A549 (cell line): ENCODE results near the gene FAM3B. TPM values are rescaled to one million over a fixed set of nuclear protein-coding genes. Genes with fewer than 3 reads are reported as not detected.
A peak's percentile ranks its signal among the peaks of the same experiment; 100 is the strongest.

ENCODE experiments used
- ATAC-seq, 2 experiments: fragments of 200-7000 bp in 1 of 2; fragments of >200 bp in 1 of 2; cut with Nextera tagmentation in 1 of 2; cut with Tn5 transposase in 1 of 2; 3 replicates each; pipeline versions ENCODE4 v1.8.0 to v1.9.1; 2018 to 2020; ENCODE audit warnings: mild to moderate bottlenecking in 1 of 2, moderate library complexity in 1 of 2
- CTCF ChIA-PET: fragments of 300-600 bp; sonication (Branson Sonifier 250); formaldehyde crosslinking; extraction: SDS; loops from one replicate; lab custom pipeline; 2021; ENCODE audit warnings: antibody characterized with exemption, inconsistent platforms; lab: Yijun Ruan, JAX
- POLR2A ChIA-PET: fragments of 350-600 bp; formaldehyde crosslinking; extraction: SDS; loops from one replicate; lab custom pipeline; 2021; ENCODE audit warnings: antibody characterized with exemption, inconsistent platforms; lab: Yijun Ruan, JAX
- DNase-seq, 2 experiments: peaks; one replicate each; pipeline versions ENCODE4 v3.0.0 to v3.0.0-alpha.2; 2011 to 2016; ENCODE audit warnings: low read depth in 1 of 2, low spot score in 1 of 2
- FAIRE-seq: peaks from 2 replicates; lab custom pipeline; 2011; peaks lifted over from hg19 to GRCh38; lab: Jason Lieb, UNC
- H3K27ac ChIP-seq, 2 experiments: fragments of >200 bp; sonication (Bioruptor Twin); formaldehyde crosslinking; 3 replicates each; pipeline ENCODE4 v1.5.1; 2016 to 2017
- H3K4me1 ChIP-seq: fragments of >200 bp; sonication (Bioruptor Twin); formaldehyde crosslinking; 3 replicates; pipeline ENCODE4 v1.6.1; 2016
- H3K4me2 ChIP-seq: fragments of >200 bp; sonication (Bioruptor Twin); formaldehyde crosslinking; 3 replicates; pipeline ENCODE4 v1.6.1; 2016
- H3K4me3 ChIP-seq: fragments of >200 bp; sonication (Bioruptor Twin); formaldehyde crosslinking; 3 replicates; pipeline ENCODE4 v1.5.1; 2016
- H3K9me3 ChIP-seq: fragments of >200 bp; sonication (Bioruptor Twin); formaldehyde crosslinking; 3 replicates; pipeline ENCODE4 v1.6.1; 2016
- CBX2 ChIP-seq: fragments of 200-600 bp; sonication (generic); IDR thresholded peaks from 2 replicates; pipeline ENCODE4 v1.6.1; 2016; ENCODE audit warnings: low read depth, mild to moderate bottlenecking, borderline replicate concordance
- CBX8 ChIP-seq: fragments of 200-600 bp; sonication (generic); IDR thresholded peaks from 2 replicates; pipeline ENCODE4 v1.6.1; 2016
- CEBPB ChIP-seq, 2 experiments: fragments of >200 bp in 1 of 2; sonication (Bioruptor Twin) in 1 of 2; formaldehyde crosslinking in 1 of 2; IDR thresholded peaks; 2 replicates each; pipeline ENCODE4 v1.6.1; 2012 to 2016
- CHD4 ChIP-seq: fragments of 200-600 bp; sonication (generic); IDR thresholded peaks from 2 replicates; pipeline ENCODE4 v1.6.1; 2016; ENCODE audit warnings: antibody characterized with exemption, mild to moderate bottlenecking, borderline replicate concordance
- EHF ChIP-seq: fragments of 250-450 bp; sonication (Bioruptor Pico); IDR thresholded peaks from 2 replicates; pipeline ENCODE4 v1.5.0; 2020; ENCODE audit warnings: mild to moderate bottlenecking
- ESRRA ChIP-seq: fragments of 150-350 bp; IDR thresholded peaks from 2 replicates; pipeline ENCODE4 v1.6.1; 2014; ENCODE audit warnings: mild to moderate bottlenecking, low read length, borderline replicate concordance
- FOSL2 ChIP-seq, 2 experiments: fragments of 450-650 bp in 1 of 2; fragments of >200 bp in 1 of 2; sonication (Bioruptor Twin) in 1 of 2; formaldehyde crosslinking; IDR thresholded peaks; 2 replicates each; pipeline versions ENCODE4 v1.5.0 to v1.6.1; 2016 to 2020; ENCODE audit warnings: mild to moderate bottlenecking in 1 of 2, moderate library complexity in 1 of 2
- GATA3 ChIP-seq: IDR thresholded peaks from 2 replicates; pipeline ENCODE4 v1.6.1; 2012; ENCODE audit warnings: borderline replicate concordance
- HDAC2 ChIP-seq: fragments of 200-600 bp; sonication (generic); IDR thresholded peaks from 2 replicates; pipeline ENCODE4 v1.6.1; 2016
- HOXA7 ChIP-seq: fragments of 250-450 bp; sonication (Bioruptor Pico); IDR thresholded peaks from 2 replicates; pipeline ENCODE4 v1.5.0; 2020; ENCODE audit warnings: mild to moderate bottlenecking, moderate library complexity
- HOXB5 ChIP-seq: fragments of 250-450 bp; sonication (Bioruptor Pico); IDR thresholded peaks from 2 replicates; pipeline ENCODE4 v1.5.0; 2020; ENCODE audit warnings: mild to moderate bottlenecking, moderate library complexity
- JUN ChIP-seq, 2 experiments: fragments of >200 bp; sonication (Bioruptor Twin); formaldehyde crosslinking; IDR thresholded peaks; 2 replicates in 1 of 2; 3 replicates in 1 of 2; pipeline ENCODE4 v1.6.1; 2016 to 2017
- KDM1A ChIP-seq: fragments of 200-600 bp; sonication (generic); IDR thresholded peaks from 2 replicates; pipeline ENCODE4 v1.6.1; 2016; ENCODE audit warnings: low read depth, mild to moderate bottlenecking
- MAFK ChIP-seq: fragments of 450-650 bp; IDR thresholded peaks from 2 replicates; pipeline ENCODE4 v1.6.1; 2014; ENCODE audit not compliant: partially characterized antibody
- MAZ ChIP-seq: fragments of 150-350 bp; IDR thresholded peaks from 2 replicates; pipeline ENCODE4 v1.6.1; 2014; ENCODE audit warnings: antibody characterized with exemption, low read depth, low read length, borderline replicate concordance
- NPAS2 ChIP-seq: fragments of 250-450 bp; sonication (Bioruptor Pico); IDR thresholded peaks from 2 replicates; pipeline ENCODE4 v1.8.0; 2022; ENCODE audit warnings: mild to moderate bottlenecking, moderate library complexity, borderline replicate concordance
- POLR2AphosphoS2 ChIP-seq: conservative IDR thresholded peaks from 2 replicates; pipeline ENCODE4 v1.6.1; 2012; ENCODE audit warnings: low read length, improper control_type of control experiment, inconsistent platforms
- RARB ChIP-seq: fragments of 250-450 bp; sonication (Bioruptor Pico); IDR thresholded peaks from 2 replicates; pipeline ENCODE4 v1.8.0; 2021; ENCODE audit warnings: mild to moderate bottlenecking, moderate library complexity
- RFX5 ChIP-seq: fragments of 450-650 bp; IDR thresholded peaks from 2 replicates; pipeline ENCODE4 v1.7.1; 2014; ENCODE audit warnings: antibody characterized with exemption, mild to moderate bottlenecking, moderate library complexity
- RNF2 ChIP-seq: fragments of 200-600 bp; sonication (generic); IDR thresholded peaks from 2 replicates; pipeline ENCODE4 v1.6.1; 2016; ENCODE audit warnings: low read depth, mild to moderate bottlenecking, antibody characterized with exemption, moderate library complexity, borderline replicate concordance
- SREBF2 ChIP-seq: fragments of 450-650 bp; IDR thresholded peaks from 2 replicates; pipeline ENCODE4 v1.6.1; 2014; ENCODE audit warnings: mild to moderate bottlenecking, moderate library complexity
- TFCP2L1 ChIP-seq: fragments of 250-450 bp; sonication (Bioruptor Pico); IDR thresholded peaks from 2 replicates; pipeline ENCODE4 v1.5.0; 2021; ENCODE audit warnings: mild to moderate bottlenecking
- TP53 ChIP-seq: fragments of 250-450 bp; sonication (Bioruptor Pico); IDR thresholded peaks from 2 replicates; pipeline ENCODE4 v1.5.0; 2021; ENCODE audit warnings: mild to moderate bottlenecking, moderate library complexity
- ZC3H11A ChIP-seq: fragments of 450-650 bp; IDR thresholded peaks from 2 replicates; pipeline ENCODE4 v1.6.1; 2014; ENCODE audit warnings: antibody characterized with exemption, mild to moderate bottlenecking
- ZSCAN20 ChIP-seq: fragments of 250-450 bp; sonication (Bioruptor Pico); IDR thresholded peaks from 2 replicates; pipeline ENCODE4 v1.8.0; 2022; ENCODE audit warnings: mild to moderate bottlenecking, moderate library complexity
- WGBS: methylation state at CpG from one replicate; pipeline ENCODE4 v1.1.6; 2017; ENCODE audit errors: missing lambda C conversion rate; 5-methylcytosine and 5-hydroxymethylcytosine counted together
- polyA plus RNA-seq, 4 experiments: library from polyadenylated mRNA; depleted of rRNA in 3 of 4; stranded (reverse); fragments of >200 nt; fragmentation: RNase III in 1 of 4; extraction: RNeasy Plus Mini Kit Qiagen cat#74134 plus additional on column Dnase treatment in 1 of 4; gene quantifications; 2 replicates in 3 of 4; 3 replicates in 1 of 4; pipeline ENCODE4 v1.2.3, GENCODE V29; 2011 to 2017
- TF ChIP-seq, protein P1 (sequence below): fragments of 250-450 bp; sonication (Bioruptor Pico); IDR thresholded peaks from 2 replicates; pipeline ENCODE4 v1.5.0; 2021; ENCODE audit warnings: mild to moderate bottlenecking, moderate library complexity, borderline replicate concordance
- TF ChIP-seq, protein P2 (sequence below): fragments of >200 bp; sonication (Bioruptor Twin); formaldehyde crosslinking; IDR thresholded peaks from 3 replicates; pipeline ENCODE4 v1.5.1; 2016
- TF ChIP-seq, protein P3 (sequence below): fragments of 450-650 bp; IDR thresholded peaks from 2 replicates; pipeline ENCODE4 v1.6.1; 2014; ENCODE audit warnings: antibody characterized with exemption

The FAM3B gene
- polyA plus RNA-seq, 2 of the 4 experiments (the other 2 are of a cell fraction): not detected

DNA sequence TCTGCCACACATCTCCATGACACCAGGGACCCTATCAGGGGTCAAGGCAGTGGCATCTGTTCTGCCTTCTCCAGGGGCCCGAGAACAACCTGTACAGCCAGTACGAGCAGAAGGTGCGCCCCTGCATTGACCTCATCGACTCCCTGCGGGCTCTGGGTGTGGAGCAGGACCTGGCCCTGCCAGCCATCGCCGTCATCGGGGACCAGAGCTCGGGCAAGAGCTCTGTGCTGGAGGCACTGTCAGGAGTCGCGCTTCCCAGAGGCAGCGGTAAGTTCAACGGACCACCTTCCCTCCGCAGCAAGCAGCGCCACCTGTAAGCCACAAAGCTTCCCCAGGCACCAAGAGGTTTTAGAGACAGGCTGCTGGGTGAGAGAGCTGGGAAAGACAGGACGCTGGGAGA, 61.1 kb downstream of the FAM3B start:
- Histone ChIP-seq H3K4me3 (no peak overlapping the region), H3K9me3 (no peaks in the 10 kb centered on the region), H3K27ac (no peak overlapping the region), H3K4me2 (no peak overlapping the region), H3K4me1 (no peaks in the 10 kb centered on the region)
- WGBS: 31% methylated on average over 4 of the region's 16 CpGs
- TF ChIP-seq NPAS2 (no peak), TFCP2L1 (CRISPR knock-in tag) (no peak), CBX8 (no peak), GATA3 (no peak), RNF2 (no peak), HOXB5 (CRISPR knock-in tag) (no peak), JUN (IDR thresholded peaks at IDR 0.05) (no peak), RARB (CRISPR knock-in tag) (no peak), CEBPB (IDR thresholded peaks at IDR 0.05) (no peak), CBX2 (no peak), SREBF2 (no peak), ZSCAN20 (CRISPR knock-in tag) (no peak), EHF (CRISPR knock-in tag) (no peak), RFX5 (no peak), ESRRA (no peak)
- no peak for FAIRE-seq
- ATAC-seq: no peak
- POLR2A ChIA-PET: no interaction called here
- no peak for DNase-seq
- CTCF ChIA-PET: interaction anchor here (1.5 kb wide), 1 partner anchor 95 kb away, joined by 6 read pairs; no protein-coding TSS in a partner anchor

DNA sequence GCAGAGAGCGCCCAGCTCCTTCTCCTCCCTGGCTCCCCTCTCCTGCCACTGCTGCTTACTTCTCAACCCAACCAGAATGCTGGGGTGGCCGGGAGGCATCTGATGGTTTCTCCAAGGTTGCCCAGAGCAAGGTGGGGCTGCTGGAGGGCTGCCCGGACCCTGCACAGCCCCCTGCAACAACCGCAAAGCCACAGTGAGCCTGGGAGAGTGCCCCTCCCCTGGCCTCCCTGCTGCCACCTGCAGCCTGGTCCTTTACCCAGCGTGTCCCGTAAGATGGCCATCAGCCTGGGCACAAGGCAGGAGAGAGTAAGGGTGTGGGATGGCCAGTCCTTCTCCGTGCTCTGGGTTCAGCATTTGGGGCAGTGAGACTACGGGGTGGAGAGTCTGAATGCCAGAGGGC, 62.2 kb downstream of the FAM3B start:
- peak in 1 of 2 experiments; percentile 51; a peak in 2 of 6 replicates for ATAC-seq
- no peak for TF ChIP-seq HOXA7
- TF ChIP-seq ESRRA: no peak
- no peak for TF ChIP-seq FOSL2 (IDR thresholded peaks at IDR 0.05)
- no peak for TF ChIP-seq FOSL2 (CRISPR knock-in tag; IDR thresholded peaks at IDR 0.05)
- no peak for TF ChIP-seq JUN (IDR thresholded peaks at IDR 0.05)
- TF ChIP-seq ZSCAN20 (CRISPR knock-in tag): no peak
- TF ChIP-seq, all 56 proteins: peak for 0
- H3K4me3 ChIP-seq: no peak overlapping the region
- WGBS: 33% methylated on average over 3 of the region's 8 CpGs
- no peak overlapping the region for H3K27ac ChIP-seq
- no peaks in the 10 kb centered on the region for H3K9me3 ChIP-seq
- DNase-seq (no peak), FAIRE-seq (no peak)
- H3K4me1 ChIP-seq: no peaks in the 10 kb centered on the region
- no peak overlapping the region for H3K4me2 ChIP-seq
- CTCF ChIA-PET: interaction anchor here (1.5 kb wide), 1 partner anchor 96 kb away, joined by 6 read pairs; no protein-coding TSS in a partner anchor
- POLR2A ChIA-PET: no interaction called here

DNA sequence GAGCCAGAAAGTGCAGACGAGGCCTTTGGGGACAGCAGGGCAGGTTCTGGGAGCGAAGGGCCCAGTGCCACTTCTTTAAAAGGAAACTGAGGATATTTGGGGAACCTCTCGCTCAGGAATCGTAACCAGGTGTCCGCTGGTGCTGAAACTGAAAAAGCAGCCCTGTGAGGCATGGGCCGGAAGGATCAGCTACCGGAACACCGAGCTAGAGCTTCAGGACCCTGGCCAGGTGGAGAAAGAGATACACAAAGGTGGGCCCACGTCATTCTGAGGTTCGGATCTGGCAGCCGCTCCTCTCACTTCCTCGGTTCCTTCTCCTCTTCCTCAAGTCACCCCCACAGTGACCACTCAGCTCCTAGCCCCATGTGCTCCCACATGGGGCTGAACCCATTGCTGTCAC, 63.3 kb downstream of the FAM3B start:
- WGBS: 61% methylated on average over 9 of the region's 12 CpGs

More for the DNA sequence above, 63.3 kb downstream of the FAM3B start:
- no peak overlapping the region for H3K4me3 ChIP-seq
- ChIA-PET CTCF (no interaction called here), POLR2A (no interaction called here)
- DNase-seq (no peak), ATAC-seq (no peak), FAIRE-seq (no peak)
- no peaks in the 10 kb centered on the region for H3K4me1 ChIP-seq
- H3K27ac ChIP-seq: no peak overlapping the region
- TF ChIP-seq SREBF2: no peak
- TF ChIP-seq CBX8: no peak
- TF ChIP-seq ZC3H11A: no peak
- TF ChIP-seq, protein P1, sequence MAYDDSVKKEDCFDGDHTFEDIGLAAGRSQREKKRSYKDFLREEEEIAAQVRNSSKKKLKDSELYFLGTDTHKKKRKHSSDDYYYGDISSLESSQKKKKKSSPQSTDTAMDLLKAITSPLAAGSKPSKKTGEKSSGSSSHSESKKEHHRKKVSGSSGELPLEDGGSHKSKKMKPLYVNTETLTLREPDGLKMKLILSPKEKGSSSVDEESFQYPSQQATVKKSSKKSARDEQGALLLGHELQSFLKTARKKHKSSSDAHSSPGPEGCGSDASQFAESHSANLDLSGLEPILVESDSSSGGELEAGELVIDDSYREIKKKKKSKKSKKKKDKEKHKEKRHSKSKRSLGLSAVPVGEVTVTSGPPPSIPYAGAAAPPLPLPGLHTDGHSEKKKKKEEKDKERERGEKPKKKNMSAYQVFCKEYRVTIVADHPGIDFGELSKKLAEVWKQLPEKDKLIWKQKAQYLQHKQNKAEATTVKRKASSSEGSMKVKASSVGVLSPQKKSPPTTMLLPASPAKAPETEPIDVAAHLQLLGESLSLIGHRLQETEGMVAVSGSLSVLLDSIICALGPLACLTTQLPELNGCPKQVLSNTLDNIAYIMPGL (CRISPR knock-in tag): no peak
- TF ChIP-seq MAFK: no peak
- no peak for TF ChIP-seq CHD4
- TF ChIP-seq POLR2AphosphoS2: no peak
- no peak for TF ChIP-seq MAZ
- no peak for TF ChIP-seq CBX2
- no peak for TF ChIP-seq CEBPB (IDR thresholded peaks at IDR 0.05)
- TF ChIP-seq, protein P2, sequence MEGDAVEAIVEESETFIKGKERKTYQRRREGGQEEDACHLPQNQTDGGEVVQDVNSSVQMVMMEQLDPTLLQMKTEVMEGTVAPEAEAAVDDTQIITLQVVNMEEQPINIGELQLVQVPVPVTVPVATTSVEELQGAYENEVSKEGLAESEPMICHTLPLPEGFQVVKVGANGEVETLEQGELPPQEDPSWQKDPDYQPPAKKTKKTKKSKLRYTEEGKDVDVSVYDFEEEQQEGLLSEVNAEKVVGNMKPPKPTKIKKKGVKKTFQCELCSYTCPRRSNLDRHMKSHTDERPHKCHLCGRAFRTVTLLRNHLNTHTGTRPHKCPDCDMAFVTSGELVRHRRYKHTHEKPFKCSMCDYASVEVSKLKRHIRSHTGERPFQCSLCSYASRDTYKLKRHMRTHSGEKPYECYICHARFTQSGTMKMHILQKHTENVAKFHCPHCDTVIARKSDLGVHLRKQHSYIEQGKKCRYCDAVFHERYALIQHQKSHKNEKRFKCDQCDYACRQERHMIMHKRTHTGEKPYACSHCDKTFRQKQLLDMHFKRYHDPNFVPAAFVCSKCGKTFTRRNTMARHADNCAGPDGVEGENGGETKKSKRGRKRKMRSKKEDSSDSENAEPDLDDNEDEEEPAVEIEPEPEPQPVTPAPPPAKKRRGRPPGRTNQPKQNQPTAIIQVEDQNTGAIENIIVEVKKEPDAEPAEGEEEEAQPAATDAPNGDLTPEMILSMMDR: no peak
- no peak for TF ChIP-seq RFX5
- TF ChIP-seq HDAC2: no peak
- TF ChIP-seq, protein P3, sequence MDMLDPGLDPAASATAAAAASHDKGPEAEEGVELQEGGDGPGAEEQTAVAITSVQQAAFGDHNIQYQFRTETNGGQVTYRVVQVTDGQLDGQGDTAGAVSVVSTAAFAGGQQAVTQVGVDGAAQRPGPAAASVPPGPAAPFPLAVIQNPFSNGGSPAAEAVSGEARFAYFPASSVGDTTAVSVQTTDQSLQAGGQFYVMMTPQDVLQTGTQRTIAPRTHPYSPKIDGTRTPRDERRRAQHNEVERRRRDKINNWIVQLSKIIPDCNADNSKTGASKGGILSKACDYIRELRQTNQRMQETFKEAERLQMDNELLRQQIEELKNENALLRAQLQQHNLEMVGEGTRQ: no peak
- TF ChIP-seq TP53 (CRISPR knock-in tag): no peak
- TF ChIP-seq KDM1A: no peak
- H3K9me3 ChIP-seq: no peaks in the 10 kb centered on the region
- H3K4me2 ChIP-seq: no peak overlapping the region
